SJCRH30 (cell line): ENCODE measurements around the gene CEP104. TPM values are rescaled to one million over a fixed set of nuclear protein-coding genes. Genes with fewer than 3 reads are reported as not detected.

ENCODE experiments used
- DNase-seq, 2 experiments: peaks; one replicate each; pipeline ENCODE4 v3.0.0-alpha.2; 2015 to 2020
- H3K27ac ChIP-seq: fragments of 250-450 bp; sonication (Bioruptor Pico); 2 replicates; pipeline ENCODE4 v1.5.1; 2020; ENCODE audit warnings: mild to moderate bottlenecking, moderate library complexity
- H3K27me3 ChIP-seq: fragments of 250-450 bp; sonication (Bioruptor Pico); 2 replicates; pipeline ENCODE4 v1.5.1; 2020; ENCODE audit warnings: mild to moderate bottlenecking, moderate library complexity
- H3K36me3 ChIP-seq: fragments of 250-450 bp; sonication (Bioruptor Pico); 2 replicates; pipeline ENCODE4 v1.5.1; 2020; ENCODE audit warnings: mild to moderate bottlenecking, moderate library complexity
- H3K4me1 ChIP-seq: fragments of 250-450 bp; sonication (Bioruptor Pico); 2 replicates; pipeline ENCODE4 v1.5.1; 2020; ENCODE audit warnings: mild to moderate bottlenecking, moderate library complexity
- H3K4me3 ChIP-seq: fragments of 250-450 bp; sonication (Bioruptor Pico); 2 replicates; pipeline ENCODE4 v1.5.1; 2020; ENCODE audit warnings: mild to moderate bottlenecking, moderate library complexity
- H3K9me3 ChIP-seq: fragments of 250-450 bp; sonication (Bioruptor Pico); replicated peaks from 2 replicates; pipeline ENCODE4 v1.5.1; 2020; ENCODE audit warnings: mild to moderate bottlenecking, moderate library complexity
- total RNA-seq: library from RNA; depleted of rRNA; stranded (reverse); fragments of >200 nt; shearing (Covaris generic); gene quantifications from 2 replicates; pipeline ENCODE4 v1.2.3, GENCODE V29; 2014

Gene CEP104
- total RNA-seq, 1 experiment from 2014 or later, result 30.5 TPM

DNA sequence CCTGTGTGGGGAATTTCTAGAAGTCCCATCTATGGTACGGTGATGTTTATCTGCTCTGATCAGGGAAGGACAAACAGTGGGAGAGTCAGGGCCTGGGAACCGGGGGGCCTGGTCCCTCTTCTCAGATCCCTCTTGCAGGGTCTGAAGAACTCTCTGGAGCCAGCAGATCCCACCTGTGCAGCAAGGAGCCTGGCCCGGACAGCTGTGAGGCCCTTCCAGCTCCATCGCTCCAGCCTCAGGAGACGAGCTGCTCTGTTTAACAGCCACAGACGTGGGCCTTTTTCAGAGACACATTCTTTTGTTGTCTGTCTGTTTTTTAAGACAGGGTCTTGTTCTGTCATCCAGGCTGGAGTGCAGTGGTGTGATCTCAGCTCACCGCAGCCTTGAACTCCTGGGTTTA is 28.6 kb upstream of the CEP104 start:
- H3K36me3 ChIP-seq, result peaks cover 32% of the 10 kb centered on the region
- H3K4me3 ChIP-seq, result no peak overlapping the region
- H3K27ac ChIP-seq, result no peak overlapping the region
- H3K9me3 ChIP-seq, result no peaks in the 10 kb centered on the region
- DNase-seq, result no peak
- no peaks in the 10 kb centered on the region for H3K4me1 ChIP-seq
- H3K27me3 ChIP-seq, result no peaks in the 10 kb centered on the region

DNA sequence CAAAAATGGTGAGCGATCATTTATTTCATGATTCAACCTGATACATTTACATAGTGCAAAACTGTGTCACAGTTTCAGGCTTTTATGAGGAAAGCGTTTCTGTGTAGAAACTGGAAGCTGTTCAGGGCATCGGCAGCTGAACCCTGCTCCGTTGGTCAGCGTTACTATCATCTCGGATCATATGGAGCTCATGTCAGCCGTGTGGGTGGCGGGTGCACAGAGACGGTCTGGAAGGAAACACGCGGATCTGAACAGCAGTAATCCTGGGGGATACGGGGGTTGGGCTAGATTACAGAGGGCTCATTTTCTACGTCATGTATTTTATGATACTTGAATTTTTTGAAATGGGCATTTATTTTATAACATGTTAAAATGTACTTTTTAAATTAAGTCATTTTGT is 28.0 kb upstream of the CEP104 start:
- no peaks in the 10 kb centered on the region; the same call in 1 of the 2 replicates for H3K9me3 ChIP-seq
- H3K27me3 ChIP-seq, result no peaks in the 10 kb centered on the region
- no peak overlapping the region for H3K27ac ChIP-seq
- no peak overlapping the region for H3K4me3 ChIP-seq
- H3K4me1 ChIP-seq, result no peaks in the 10 kb centered on the region
- no peak for DNase-seq
- peaks cover 28% of the 10 kb centered on the region for H3K36me3 ChIP-seq

DNA sequence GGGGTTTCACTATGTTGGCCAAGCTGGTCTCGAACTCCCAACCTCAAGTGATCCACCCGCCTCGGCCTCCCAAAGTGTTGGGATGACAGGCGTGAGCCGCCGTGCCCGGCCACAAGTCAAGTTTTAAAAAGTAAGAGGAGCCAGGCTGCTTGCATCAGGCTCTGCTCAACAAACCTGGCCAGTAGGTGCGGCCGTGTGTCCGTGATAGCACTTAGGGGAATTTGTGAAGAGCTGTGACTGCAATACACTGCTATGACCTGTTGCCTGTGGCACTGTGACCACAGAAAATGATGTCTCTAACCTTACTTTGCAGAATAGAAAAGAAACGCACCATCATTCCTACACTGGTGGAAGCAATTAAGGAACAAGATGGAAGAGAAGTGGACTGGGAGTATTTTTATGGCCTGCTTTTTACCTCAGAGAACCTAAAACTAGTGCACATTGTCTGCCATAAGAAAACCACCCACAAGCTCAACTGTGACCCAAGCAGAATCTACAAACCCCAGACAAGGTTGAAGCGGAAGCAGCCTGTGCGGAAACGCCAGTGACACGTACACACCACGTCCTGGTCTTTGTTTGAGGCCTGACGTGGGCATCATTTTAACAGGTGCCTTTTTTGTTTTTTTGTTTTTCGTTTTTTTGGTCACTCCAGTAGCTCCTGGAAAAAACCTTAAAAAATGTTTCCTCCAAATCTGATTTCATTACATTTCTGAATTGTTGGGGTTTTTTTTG is 26.3 kb upstream of the CEP104 start:
- Histone ChIP-seq H3K36me3 (peaks cover 24% of the 10 kb centered on the region), H3K4me3 (no peak overlapping the region), H3K27ac (no peak overlapping the region), H3K4me1 (no peaks in the 10 kb centered on the region), H3K27me3 (no peaks in the 10 kb centered on the region), H3K9me3 (peaks cover 7% of the 10 kb centered on the region)
- DNase-seq, result no peak

DNA sequence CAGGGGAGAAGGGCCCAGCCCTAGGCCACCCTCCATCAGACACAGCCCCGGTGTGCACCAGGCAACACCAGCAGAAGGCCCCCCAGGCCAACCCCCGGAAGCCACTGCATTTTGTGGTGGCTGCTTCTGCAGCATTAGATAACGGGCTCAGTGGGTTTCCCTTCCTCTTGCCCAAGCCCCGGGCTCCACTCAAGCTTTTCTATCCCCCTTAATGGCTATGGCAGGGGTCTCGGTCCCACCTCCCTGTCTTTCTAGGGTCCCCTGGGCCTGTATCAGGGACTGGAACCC is 24.1 kb upstream of the CEP104 start:
- Histone ChIP-seq H3K4me3 (no peak overlapping the region), H3K36me3 (peaks cover 10% of the 10 kb centered on the region; the same call in 1 of the 2 replicates), H3K27ac (no peak overlapping the region), H3K4me1 (no peaks in the 10 kb centered on the region), H3K27me3 (no peaks in the 10 kb centered on the region), H3K9me3 (peaks cover 7% of the 10 kb centered on the region)
- no peak for DNase-seq

DNA sequence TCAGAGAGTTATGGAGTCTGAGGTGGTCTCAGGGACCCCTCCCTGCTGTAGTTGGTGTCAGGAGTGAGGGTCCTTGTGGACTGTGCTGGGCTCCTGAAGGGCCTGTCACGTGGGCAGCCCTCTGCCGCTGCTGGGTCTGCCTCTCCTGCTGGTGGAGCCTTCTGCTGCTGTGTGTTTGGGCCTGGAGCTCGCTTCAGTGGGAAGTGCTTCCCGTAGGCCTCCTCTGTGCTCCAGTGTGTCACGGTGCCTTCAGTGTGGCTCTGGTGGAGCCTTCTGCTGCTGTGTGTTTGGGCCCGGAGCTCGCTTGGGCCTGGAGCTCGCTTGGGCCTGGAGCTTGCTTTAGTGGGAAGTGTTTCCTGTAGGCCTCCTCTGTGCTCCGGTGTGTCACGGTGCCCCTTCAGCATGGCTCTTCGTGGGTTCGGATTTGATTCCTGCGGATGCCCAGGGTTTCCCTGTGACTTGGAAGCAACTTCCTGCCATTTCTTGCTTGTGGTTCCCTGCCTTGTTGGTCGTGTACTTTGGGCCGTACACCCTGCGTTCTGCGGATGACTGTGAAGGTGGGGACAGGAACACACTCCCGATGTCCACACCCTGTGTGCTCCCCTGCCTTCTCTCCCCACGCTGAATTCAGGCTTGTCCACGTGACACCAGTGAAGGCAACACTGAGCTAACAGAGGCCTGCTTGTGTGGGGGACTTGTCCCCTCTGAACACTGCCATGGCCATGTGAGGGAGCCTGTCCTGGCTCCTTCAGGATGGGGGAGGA is 23.6 kb upstream of the CEP104 start:
- H3K9me3 ChIP-seq, result peaks cover 7% of the 10 kb centered on the region
- no peaks in the 10 kb centered on the region for H3K27me3 ChIP-seq
- no peak overlapping the region; the same call in 1 of the 2 replicates for H3K27ac ChIP-seq
- H3K4me3 ChIP-seq, result no peak overlapping the region
- DNase-seq, result no peak
- H3K36me3 ChIP-seq, result peaks cover 10% of the 10 kb centered on the region; the same call in 1 of the 2 replicates
- no peaks in the 10 kb centered on the region for H3K4me1 ChIP-seq

DNA sequence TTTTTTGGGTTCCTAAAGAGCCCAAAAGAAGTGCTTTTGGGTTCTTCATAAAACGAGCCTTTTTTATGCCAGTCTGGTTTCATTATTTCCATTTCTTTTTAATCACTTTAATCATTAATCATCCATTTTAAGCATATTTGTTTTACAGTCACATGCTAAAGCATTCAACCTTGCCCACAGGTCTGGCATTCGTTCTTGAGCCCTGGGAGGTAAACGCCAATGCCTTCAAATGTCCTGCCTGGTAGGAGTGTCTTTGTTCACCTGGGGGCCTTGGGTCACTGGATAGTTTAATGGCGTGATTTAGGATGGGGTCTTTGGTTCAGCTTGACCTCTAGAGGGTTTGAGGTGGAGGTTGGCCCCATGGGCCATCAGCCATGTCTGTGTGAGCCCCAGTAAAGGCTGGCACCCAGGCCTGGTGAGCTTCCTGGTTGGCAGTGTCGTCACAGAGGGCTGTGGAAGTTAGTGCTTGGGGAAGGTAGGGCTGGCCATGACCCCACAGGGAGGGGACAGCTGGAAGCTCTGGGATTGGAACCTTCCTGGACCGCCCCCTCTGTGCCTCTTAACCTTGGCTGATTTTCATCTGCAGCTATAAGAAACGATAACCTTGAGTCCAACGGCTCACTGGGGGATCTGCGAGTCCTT is 22.9 kb upstream of the CEP104 start:
- Histone ChIP-seq H3K36me3 (peaks cover 5% of the 10 kb centered on the region; the same call in 1 of the 2 replicates), H3K9me3 (peaks cover 7% of the 10 kb centered on the region), H3K4me1 (no peaks in the 10 kb centered on the region), H3K4me3 (no peak overlapping the region), H3K27me3 (no peaks in the 10 kb centered on the region), H3K27ac (no peak overlapping the region; the same call in 1 of the 2 replicates)
- DNase-seq, result no peak

DNA sequence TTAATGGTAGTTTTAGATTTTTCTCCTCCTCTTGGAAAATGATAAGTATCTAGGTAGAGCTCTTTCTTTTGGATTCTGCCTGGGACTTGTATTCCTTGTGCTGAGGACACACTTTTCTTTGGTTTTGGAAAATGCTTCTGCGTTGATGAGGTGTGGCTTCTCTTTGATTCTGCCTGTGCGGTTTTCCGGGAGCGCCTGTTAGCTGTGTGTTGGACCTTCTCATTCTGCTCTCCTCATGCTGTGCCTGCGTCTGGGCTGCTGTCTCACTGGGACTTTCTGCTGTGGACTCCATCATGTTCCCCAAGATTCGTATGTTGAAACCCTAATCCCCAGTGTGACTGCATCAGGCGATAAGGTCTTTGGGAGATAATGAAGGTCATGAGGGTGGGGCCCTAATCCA is 22.1 kb upstream of the CEP104 start:
- no peak for DNase-seq
- H3K4me1 ChIP-seq, result no peaks in the 10 kb centered on the region
- no peaks in the 10 kb centered on the region; the same call in 1 of the 2 replicates for H3K36me3 ChIP-seq
- H3K4me3 ChIP-seq, result no peak overlapping the region
- H3K9me3 ChIP-seq, result peaks cover 7% of the 10 kb centered on the region
- H3K27ac ChIP-seq, result no peak overlapping the region
- H3K27me3 ChIP-seq, result no peaks in the 10 kb centered on the region

DNA sequence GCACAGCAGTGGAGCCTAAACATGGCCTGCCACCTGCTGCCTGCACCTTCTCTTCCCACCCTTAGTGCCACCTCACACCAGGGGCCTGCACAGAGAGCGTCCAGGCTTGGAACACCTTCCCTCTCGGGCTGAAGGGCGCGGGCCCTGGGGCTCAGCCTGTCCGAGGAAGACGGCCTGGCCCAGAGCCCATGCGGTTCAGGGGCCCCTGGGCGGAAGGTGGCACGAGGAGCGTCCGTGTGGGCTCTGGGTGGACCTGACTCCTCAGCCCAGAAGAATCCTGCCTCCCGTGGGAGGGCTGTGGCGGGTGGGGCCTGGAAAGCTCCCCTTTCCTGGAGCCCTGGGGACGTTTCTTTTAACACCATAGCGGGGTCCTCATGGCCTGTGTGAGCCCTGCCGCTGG is 19.7 kb upstream of the CEP104 start:
- Histone ChIP-seq H3K27me3 (no peaks in the 10 kb centered on the region), H3K36me3 (no peaks in the 10 kb centered on the region; the same call in 1 of the 2 replicates)
- DNase-seq, result no peak

DNA sequence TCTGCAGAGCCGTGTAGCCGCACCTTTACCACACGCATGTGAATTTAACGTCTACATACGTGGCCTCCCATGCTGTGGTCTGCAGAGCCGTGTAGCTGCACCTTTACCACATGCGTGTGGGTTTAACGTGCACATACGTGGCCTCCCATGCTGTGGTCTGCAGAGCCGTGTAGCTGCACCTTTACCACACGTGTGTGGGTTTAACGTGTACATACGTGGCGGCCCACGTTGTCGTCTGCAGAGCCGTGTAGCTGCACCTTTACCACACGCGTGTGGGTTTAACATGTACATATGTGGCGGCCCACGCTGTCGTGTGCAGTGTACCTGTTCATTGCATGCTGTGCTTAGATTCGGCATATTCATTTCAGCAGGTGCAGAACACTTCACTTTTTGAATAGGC is 17.7 kb upstream of the CEP104 start:
- no peak for DNase-seq
- no peaks in the 10 kb centered on the region; the same call in 1 of the 2 replicates for H3K36me3 ChIP-seq

More for the DNA sequence above, 19.7 kb upstream of the CEP104 start:
- peaks cover 7% of the 10 kb centered on the region for H3K9me3 ChIP-seq
- no peak overlapping the region for H3K27ac ChIP-seq
- H3K4me3 ChIP-seq, result no peak overlapping the region
- H3K4me1 ChIP-seq, result no peaks in the 10 kb centered on the region

DNA sequence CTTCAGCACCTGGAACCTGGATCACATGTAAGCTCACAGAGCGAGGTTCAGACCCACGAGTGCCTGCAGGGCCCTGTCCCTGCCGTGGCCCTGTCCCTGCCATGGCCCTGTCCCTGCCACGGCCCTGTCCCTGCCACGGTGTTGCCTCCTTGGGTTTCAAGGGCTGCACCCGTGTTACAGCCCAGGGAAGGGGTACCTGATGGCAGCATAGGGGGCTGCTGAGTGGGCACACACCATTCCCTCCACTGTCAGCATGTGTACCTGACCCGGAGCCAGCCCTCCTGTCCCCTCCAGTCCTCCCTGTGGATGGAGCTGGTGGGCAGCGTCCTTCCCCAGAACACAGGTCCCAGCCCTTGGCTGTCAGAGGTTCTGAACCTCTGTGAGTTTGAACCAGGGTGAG is 15.5 kb upstream of the CEP104 start:
- Histone ChIP-seq H3K4me3 (no peak overlapping the region), H3K27me3 (no peaks in the 10 kb centered on the region), H3K27ac (no peak overlapping the region), H3K4me1 (no peaks in the 10 kb centered on the region), H3K36me3 (no peaks in the 10 kb centered on the region; the same call in 1 of the 2 replicates), H3K9me3 (no peaks in the 10 kb centered on the region)
- no peak for DNase-seq

More for the DNA sequence above, 17.7 kb upstream of the CEP104 start:
- Histone ChIP-seq H3K9me3 (peaks cover 7% of the 10 kb centered on the region), H3K4me3 (no peak overlapping the region), H3K27me3 (no peaks in the 10 kb centered on the region), H3K27ac (no peak overlapping the region), H3K4me1 (no peaks in the 10 kb centered on the region)

DNA sequence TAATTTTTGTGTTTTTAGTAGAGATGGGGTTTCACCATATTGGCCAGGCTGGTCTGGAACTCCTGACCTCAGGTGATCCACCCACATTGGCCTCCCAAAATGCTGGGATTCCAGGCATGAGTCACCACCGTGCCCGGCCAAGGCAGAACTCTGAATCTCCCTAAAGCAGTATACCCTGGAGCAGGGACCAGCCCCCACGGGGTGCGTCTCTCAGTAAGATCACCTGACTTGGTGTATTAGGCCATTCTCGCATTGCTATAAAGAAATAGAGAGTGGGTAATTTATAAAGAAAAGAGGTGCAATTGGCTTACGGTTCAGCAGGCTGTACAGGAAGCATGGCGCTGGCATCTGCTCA is 14.4 kb upstream of the CEP104 start:
- Histone ChIP-seq H3K4me3 (no peak overlapping the region), H3K27me3 (no peaks in the 10 kb centered on the region), H3K4me1 (no peaks in the 10 kb centered on the region), H3K9me3 (no peaks in the 10 kb centered on the region), H3K27ac (no peak overlapping the region), H3K36me3 (no peaks in the 10 kb centered on the region; the same call in 1 of the 2 replicates)
- no peak for DNase-seq

DNA sequence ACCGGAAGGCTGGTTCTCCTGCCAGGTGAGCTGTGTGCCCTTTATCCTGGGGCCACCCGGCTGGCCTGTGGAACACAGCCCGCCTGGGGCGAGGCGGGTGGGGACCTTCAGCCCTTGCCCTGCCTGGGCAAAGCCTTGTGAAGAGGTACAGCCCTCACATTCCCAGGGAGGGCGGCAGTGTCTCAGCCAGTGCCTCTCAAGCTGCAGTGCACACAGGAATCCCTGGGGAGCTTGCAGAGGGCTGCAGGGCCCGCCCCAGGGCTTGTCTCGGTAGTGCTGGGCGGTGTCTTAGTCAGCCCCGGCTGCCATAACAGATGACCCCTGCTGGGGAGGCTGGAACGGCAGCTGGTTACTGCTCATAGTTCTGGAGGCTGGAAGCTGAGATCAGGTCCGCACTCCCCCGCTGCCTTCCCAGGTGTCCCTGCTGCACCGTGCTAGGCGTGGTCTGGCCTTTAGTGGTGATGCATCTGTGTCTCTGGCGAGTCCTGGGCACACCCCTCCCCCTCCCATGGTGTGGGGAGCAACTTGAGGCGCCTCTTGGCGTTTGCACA is 12.8 kb upstream of the CEP104 start:
- peak in 1 of 2 experiments; percentile 22 for DNase-seq
- Histone ChIP-seq H3K4me3 (no peak overlapping the region), H3K36me3 (no peaks in the 10 kb centered on the region; the same call in 1 of the 2 replicates), H3K9me3 (no peaks in the 10 kb centered on the region), H3K27me3 (no peaks in the 10 kb centered on the region), H3K27ac (no peak overlapping the region), H3K4me1 (no peaks in the 10 kb centered on the region)

DNA sequence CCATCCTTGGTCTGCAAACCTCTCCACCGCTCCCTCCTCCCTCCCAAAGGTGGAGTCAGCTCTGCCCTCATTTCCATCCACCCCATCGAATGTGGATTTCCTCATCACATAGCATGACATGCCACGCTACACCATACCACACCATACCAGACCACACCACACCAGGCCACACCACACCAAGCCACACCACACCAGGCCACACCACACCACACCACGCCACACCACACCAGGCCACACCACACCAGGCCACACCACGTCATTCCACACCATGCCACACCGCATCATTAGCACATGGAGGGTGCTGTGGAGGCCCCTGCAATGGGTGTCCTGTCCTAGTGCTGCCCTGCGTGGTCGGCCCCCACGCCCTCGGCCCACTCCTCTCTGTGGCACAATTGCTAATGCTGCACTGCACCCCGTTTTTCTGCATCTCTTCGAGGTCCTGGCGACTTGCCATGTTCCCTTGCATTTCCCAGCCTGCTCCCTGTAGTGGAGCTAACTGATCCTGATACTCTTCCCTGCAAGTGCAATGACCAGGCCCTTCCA is 11.5 kb upstream of the CEP104 start:
- Histone ChIP-seq H3K27ac (no peak overlapping the region), H3K9me3 (no peaks in the 10 kb centered on the region), H3K4me1 (peaks cover 2% of the 10 kb centered on the region), H3K36me3 (no peaks in the 10 kb centered on the region; the same call in 1 of the 2 replicates), H3K27me3 (no peaks in the 10 kb centered on the region), H3K4me3 (no peak overlapping the region)
- DNase-seq, result no peak

DNA sequence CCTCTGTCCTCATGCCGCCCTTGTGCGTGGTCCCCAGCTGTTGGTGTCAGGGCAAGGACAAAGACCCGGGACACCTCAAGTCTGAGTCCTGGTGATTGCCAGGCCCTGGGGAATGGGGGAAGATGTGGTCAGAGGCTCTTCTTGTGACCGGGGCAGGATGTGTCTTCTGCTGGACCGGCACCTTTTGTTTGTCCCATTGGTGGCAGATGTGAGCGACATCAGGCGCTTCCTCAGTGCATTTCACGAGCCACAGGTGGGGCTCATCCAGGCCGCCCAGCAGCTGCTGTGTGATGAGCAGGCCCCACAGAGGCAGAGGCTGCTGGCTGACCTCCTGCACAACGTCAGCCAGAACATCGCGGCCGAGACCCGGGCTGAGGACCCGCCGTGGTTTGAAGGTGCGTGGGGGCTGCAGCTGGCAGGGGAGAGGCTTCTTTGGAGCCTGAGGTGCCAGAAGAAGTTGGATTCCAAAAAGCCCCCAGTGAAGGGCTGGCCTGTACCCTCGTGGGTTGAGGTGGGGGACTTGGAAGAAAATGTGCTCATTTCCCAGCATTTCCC is 8.7 kb upstream of the CEP104 start:
- Histone ChIP-seq H3K4me1 (peaks cover 5% of the 10 kb centered on the region), H3K4me3 (no peak overlapping the region), H3K36me3 (no peaks in the 10 kb centered on the region; the same call in 1 of the 2 replicates), H3K27me3 (no peaks in the 10 kb centered on the region), H3K27ac (no peak overlapping the region), H3K9me3 (no peaks in the 10 kb centered on the region)
- DNase-seq, result no peak
